Naive thymus-derived CD4-positive, alpha-beta T cell (primary cell): Measurements from ENCODE around the gene RERG. TPM values are rescaled to one million over a fixed set of nuclear protein-coding genes. Genes with fewer than 3 reads are reported as not detected.

Experiments
- ATAC-seq: fragments of 150-1000 bp; cut with Tn5 transposase; 2 replicates; pipeline ENCODE4 v1.10.0; 2021; ENCODE audit warnings: mild to moderate bottlenecking, moderate library complexity
- CTCF ChIA-PET: fragments of 350-600 bp; sonication (Branson Sonifier 250); formaldehyde crosslinking; loops from one replicate; lab custom pipeline; 2021; ENCODE audit warnings: antibody characterized with exemption; lab: Charles Lee
- POLR2A ChIA-PET: fragments of 350-600 bp; sonication (Branson Sonifier 250); formaldehyde crosslinking; loops from one replicate; lab custom pipeline; 2021; ENCODE audit warnings: antibody characterized with exemption, inconsistent platforms; lab: Charles Lee
- DNase-seq, 9 donors: peaks; one replicate each; pipeline versions ENCODE4 v3.0.0 to v3.0.0-alpha.2; 2020 to 2022; ENCODE audit warnings: mixed read lengths in 1 of 9
- H3K27ac ChIP-seq: one replicate; pipeline ENCODE4 v1.7.0; 2013; ENCODE audit warnings: mild to moderate bottlenecking, low read depth, low read length, moderate library complexity
- H3K27me3 ChIP-seq, 2 donors: one replicate each; pipeline ENCODE4 v1.7.0; 2013; ENCODE audit warnings: low read length in 2 of 2, mild to moderate bottlenecking in 2 of 2, moderate library complexity in 2 of 2; ENCODE audit not compliant: control insufficient read depth in 2 of 2, insufficient read depth in 2 of 2
- H3K36me3 ChIP-seq, 3 experiments: 1 replicate in 2 of 3; 2 replicates in 1 of 3; pipeline ENCODE4 v1.7.0; 2013; ENCODE audit warnings: low read length in 3 of 3, mild to moderate bottlenecking in 3 of 3, moderate library complexity in 1 of 3; ENCODE audit not compliant: insufficient read depth in 3 of 3, control insufficient read depth in 2 of 3
- H3K4me1 ChIP-seq, 2 donors: one replicate each; pipeline ENCODE4 v1.7.0; 2013; ENCODE audit warnings: low read length in 2 of 2, mild to moderate bottlenecking in 2 of 2, moderate library complexity in 1 of 2; ENCODE audit not compliant: control insufficient read depth in 2 of 2, insufficient read depth in 2 of 2
- H3K4me3 ChIP-seq: 2 replicates; pipeline ENCODE4 v1.7.0; 2013; ENCODE audit warnings: mild to moderate bottlenecking, low read length
- H3K9me3 ChIP-seq, 3 experiments: 1 replicate in 2 of 3; 2 replicates in 1 of 3; pipeline ENCODE4 v1.7.0; 2013; ENCODE audit warnings: low read length in 3 of 3; ENCODE audit not compliant: control insufficient read depth in 2 of 3
- H3K27ac Mint-ChIP-seq, 9 donors: one replicate each; pipeline ENCODE4 v1.8.0; 2020 to 2022; ENCODE audit warnings: mixed read lengths in 9 of 9, mild to moderate bottlenecking in 8 of 9, moderate library complexity in 5 of 9, inconsistent platforms in 2 of 9
- H3K27me3 Mint-ChIP-seq, 5 donors: one replicate each; pipeline ENCODE4 v1.8.0; 2021 to 2022; ENCODE audit warnings: mixed read lengths in 5 of 5, mild to moderate bottlenecking in 1 of 5
- H3K36me3 Mint-ChIP-seq, 5 donors: one replicate each; pipeline ENCODE4 v1.8.0; 2020 to 2022; ENCODE audit warnings: mixed read lengths in 5 of 5, mild to moderate bottlenecking in 3 of 5, inconsistent platforms in 1 of 5
- H3K4me1 Mint-ChIP-seq, 7 donors: one replicate each; pipeline ENCODE4 v1.8.0; 2020 to 2022; ENCODE audit warnings: mixed read lengths in 7 of 7, mild to moderate bottlenecking in 3 of 7, inconsistent platforms in 1 of 7
- H3K4me3 Mint-ChIP-seq, 10 donors: one replicate each; pipeline ENCODE4 v1.8.0; 2020 to 2022; ENCODE audit warnings: mild to moderate bottlenecking in 10 of 10, mixed read lengths in 10 of 10, moderate library complexity in 6 of 10, inconsistent platforms in 2 of 10
- H3K9me3 Mint-ChIP-seq, 11 donors: one replicate each; pipeline ENCODE4 v1.8.0; 2020 to 2022; ENCODE audit warnings: mixed read lengths in 11 of 11, mild to moderate bottlenecking in 4 of 11, inconsistent platforms in 1 of 11, moderate library complexity in 1 of 11
- intact Hi-C, 2 donors: fragments of 100-400 bp; cut with micrococcal nuclease; formaldehyde crosslinking; loops; one replicate each; pipeline ENCODE4 v1.15.1; 2023
- polyA plus RNA-seq, 2 donors: library from polyadenylated mRNA; unstranded; fragments of 300-500 nt; fragmentation: Illumina TruSeq; gene quantifications; one replicate each; pipeline ENCODE4 v1.2.3, GENCODE V29; 2021
- total RNA-seq, 6 experiments: library from RNA in 5 of 6; stranded (reverse) in 5 of 6; gene quantifications; 1 replicate in 5 of 6; 2 replicates in 1 of 6; pipeline ENCODE4 v1.2.3 and lab custom pipeline; 2021 to 2026

The RERG gene
- total and polyA plus RNA-seq, 7 experiments from 2014 or later: 0.35 TPM; not detected in 6

DNA sequence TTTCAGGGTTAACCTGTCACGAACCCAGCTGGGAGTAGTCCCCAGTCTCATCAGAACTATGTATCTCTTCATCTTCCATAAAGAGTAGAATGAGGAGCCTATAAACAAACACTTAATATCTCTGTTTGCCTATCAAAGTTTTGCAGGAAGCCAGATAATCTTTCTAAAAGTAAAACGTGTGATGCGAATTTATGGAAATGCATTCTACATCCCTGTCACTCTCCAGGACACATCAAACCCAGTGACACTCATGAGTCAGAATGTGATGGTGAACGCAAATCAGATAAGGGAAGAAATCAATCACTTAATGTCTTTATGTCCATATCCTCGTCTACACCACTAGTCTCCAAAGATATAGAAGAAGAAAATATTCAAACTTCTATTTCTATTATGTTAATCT is 37.4 kb downstream of the RERG start:
- ChIA-PET CTCF (no interaction called here), POLR2A (no interaction called here)
- intact Hi-C loops: no loop called here

GRCh38 chr12:15181017-15181683 is 40.1 kb downstream of the RERG start:
- Histone ChIP-seq H3K36me3 (no peaks in the 10 kb centered on the region), H3K4me3 (no peak overlapping the region), H3K4me1 (no peaks in the 10 kb centered on the region), H3K9me3 (no peaks in the 10 kb centered on the region), H3K27ac (no peak overlapping the region), H3K27me3 (no peaks in the 10 kb centered on the region)
- Mint-ChIP-seq H3K9me3 (peaks cover 0 to 1% (median 0%) of the 10 kb centered on the region in 11 donors), H3K27ac (no peak overlapping the region), H3K4me3 (no peak overlapping the region), H3K36me3 (no peaks in the 10 kb centered on the region), H3K27me3 (peaks cover 3 to 19% (median 17%) of the 10 kb centered on the region in 5 donors), H3K4me1 (no peaks in the 10 kb centered on the region)
- DNase-seq (no peak), ATAC-seq (no peak)
- POLR2A ChIA-PET: interaction anchor here (0.8 kb wide), 1 partner anchor 184 kb away, joined by 4 read pairs; no protein-coding TSS in a partner anchor
- CTCF ChIA-PET: no interaction called here
- intact Hi-C loops: no loop called here

More for the DNA sequence above, 37.4 kb downstream of the RERG start:
- Mint-ChIP-seq H3K4me3 (no peak overlapping the region), H3K27ac (no peak overlapping the region), H3K27me3 (peaks cover 0 to 12% (median 10%) of the 10 kb centered on the region in 5 donors), H3K4me1 (no peaks in the 10 kb centered on the region), H3K36me3 (no peaks in the 10 kb centered on the region), H3K9me3 (no peaks in the 10 kb centered on the region)
- ATAC-seq: no peak
- Histone ChIP-seq H3K27ac (no peak overlapping the region), H3K4me3 (no peak overlapping the region), H3K27me3 (no peaks in the 10 kb centered on the region), H3K9me3 (no peaks in the 10 kb centered on the region), H3K4me1 (no peaks in the 10 kb centered on the region), H3K36me3 (no peaks in the 10 kb centered on the region)
- DNase-seq: no peak

GRCh38 chr12:15180325-15180724 is 40.9 kb downstream of the RERG start:
- ATAC-seq: no peak
- intact Hi-C loops: no loop called here
- ChIA-PET POLR2A (interaction anchor here (0.9 kb wide), 1 partner anchor 43 kb away, joined by 3 read pairs; no protein-coding TSS in a partner anchor), CTCF (no interaction called here)
- Histone ChIP-seq H3K4me3 (no peak overlapping the region), H3K36me3 (no peaks in the 10 kb centered on the region), H3K27ac (no peak overlapping the region), H3K27me3 (no peaks in the 10 kb centered on the region), H3K9me3 (no peaks in the 10 kb centered on the region), H3K4me1 (no peaks in the 10 kb centered on the region)
- Mint-ChIP-seq H3K27ac (no peak overlapping the region), H3K36me3 (no peaks in the 10 kb centered on the region), H3K4me3 (no peak overlapping the region), H3K27me3 (peaks cover 9 to 26% (median 22%) of the 10 kb centered on the region in 5 donors), H3K4me1 (no peaks in the 10 kb centered on the region), H3K9me3 (peaks cover 0 to 2% (median 0%) of the 10 kb centered on the region in 11 donors)
- no peak for DNase-seq

DNA sequence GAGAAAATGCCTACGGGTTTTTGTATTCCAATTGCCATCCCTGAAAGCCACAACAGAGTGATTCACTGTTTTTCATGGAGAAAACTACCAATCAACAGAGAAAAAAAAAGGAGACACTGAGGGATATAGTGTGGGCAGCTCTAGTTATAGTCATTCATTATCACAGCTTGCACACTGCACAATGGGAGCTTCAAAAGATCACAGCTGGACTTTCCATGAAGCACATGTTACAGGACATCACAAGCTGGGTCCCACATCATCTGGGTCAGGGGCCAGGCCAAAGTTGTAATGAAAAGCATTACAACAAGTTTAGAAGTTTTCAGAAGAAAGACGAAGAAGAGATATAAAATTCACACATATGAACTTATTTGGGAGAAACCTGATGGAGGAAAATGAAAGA is 41.5 kb downstream of the RERG start:
- H3K36me3 ChIP-seq: no peaks in the 10 kb centered on the region
- ChIA-PET CTCF (no interaction called here), POLR2A (interaction anchor here (0.9 kb wide), 1 partner anchor 43 kb away, joined by 3 read pairs; no protein-coding TSS in a partner anchor)
- H3K36me3 Mint-ChIP-seq: no peaks in the 10 kb centered on the region
- ATAC-seq: no peak
- H3K4me3 ChIP-seq: no peak overlapping the region
- no peaks in the 10 kb centered on the region for H3K4me1 Mint-ChIP-seq
- H3K27me3 Mint-ChIP-seq: peaks cover 9 to 27% (median 22%) of the 10 kb centered on the region in 5 donors
- H3K4me3 Mint-ChIP-seq: no peak overlapping the region
- H3K9me3 ChIP-seq: no peaks in the 10 kb centered on the region
- no peaks in the 10 kb centered on the region for H3K27me3 ChIP-seq
- no peaks in the 10 kb centered on the region for H3K4me1 ChIP-seq
- no peak overlapping the region for H3K27ac ChIP-seq
- DNase-seq: no peak
- H3K9me3 Mint-ChIP-seq: peaks cover 0 to 2% (median 0%) of the 10 kb centered on the region in 11 donors
- intact Hi-C loops: no loop called here
- no peak overlapping the region for H3K27ac Mint-ChIP-seq

- ATAC-seq (no peak), DNase-seq (no peak)
- no peaks in the 10 kb centered on the region for H3K9me3 ChIP-seq
- H3K27ac ChIP-seq: no peak overlapping the region
- POLR2A ChIA-PET: no interaction called here
- intact Hi-C loops: no loop called here
- H3K27me3 Mint-ChIP-seq: peaks cover 9 to 38% (median 24%) of the 10 kb centered on the region in 5 donors
- H3K4me1 Mint-ChIP-seq: no peaks in the 10 kb centered on the region
- peaks cover 0 to 20% (median 1%) of the 10 kb centered on the region in 11 donors for H3K9me3 Mint-ChIP-seq
- H3K27ac Mint-ChIP-seq: no peak overlapping the region
- no peaks in the 10 kb centered on the region for H3K36me3 ChIP-seq
- no peaks in the 10 kb centered on the region for H3K27me3 ChIP-seq
- peaks cover 0 to 3% (median 0%) of the 10 kb centered on the region in 5 donors for H3K36me3 Mint-ChIP-seq
- CTCF ChIA-PET: no interaction called here
- no peaks in the 10 kb centered on the region for H3K4me1 ChIP-seq
- no peak overlapping the region for H3K4me3 Mint-ChIP-seq
- no peak overlapping the region for H3K4me3 ChIP-seq
These were observed 48.1 kb downstream of the RERG start for GRCh38 chr12:15173142-15173541.

GRCh38 chr12:15172060-15172822 is 49.0 kb downstream of the RERG start:
- H3K27ac ChIP-seq: no peak overlapping the region
- peaks cover 0 to 20% (median 0%) of the 10 kb centered on the region in 11 donors for H3K9me3 Mint-ChIP-seq
- peaks cover 0 to 3% (median 0%) of the 10 kb centered on the region in 5 donors for H3K36me3 Mint-ChIP-seq
- no peaks in the 10 kb centered on the region for H3K27me3 ChIP-seq
- peaks cover 9 to 38% (median 21%) of the 10 kb centered on the region in 5 donors for H3K27me3 Mint-ChIP-seq
- ChIA-PET CTCF (interaction anchor here (0.7 kb wide), 1 partner anchor 297 kb away, joined by 4 read pairs; no protein-coding TSS in a partner anchor), POLR2A (no interaction called here)
- intact Hi-C loops: no loop called here
- H3K9me3 ChIP-seq: no peaks in the 10 kb centered on the region
- no peak overlapping the region for H3K4me3 Mint-ChIP-seq
- H3K36me3 ChIP-seq: no peaks in the 10 kb centered on the region
- DNase-seq (no peak), ATAC-seq (no peak)
- no peak overlapping the region for H3K4me3 ChIP-seq
- no peak overlapping the region for H3K27ac Mint-ChIP-seq
- H3K4me1 ChIP-seq: no peaks in the 10 kb centered on the region
- H3K4me1 Mint-ChIP-seq: no peaks in the 10 kb centered on the region
